ENCODE data around the gene RASA3. TPM values are rescaled to one million over a fixed set of nuclear protein-coding genes. Genes with fewer than 3 reads are reported as not detected.

Gene RASA3
- total RNA-seq, 1 experiment from 2014 or later = 18.6 TPM

GRCh38 chr13:113982296-113982661 is 150.1 kb downstream of the RASA3 start:
- Histone ChIP-seq H3K4me1 (ENCODE audit: control insufficient read depth in 1 of 2, insufficient read depth in 2 of 2, low read length in 2 of 2) (peaks cover 13 to 22% of the 10 kb centered on the region in 2 experiments), H3K9me3 (ENCODE audit: control insufficient read depth in 1 of 2, insufficient read depth in 1 of 2, low read depth in 1 of 2, low read length in 2 of 2) (no peaks in the 10 kb centered on the region), H3K79me2 (ENCODE audit: insufficient read depth, low read length) (no peaks in the 10 kb centered on the region), H4K20me1 (ENCODE audit: insufficient read depth) (no peaks in the 10 kb centered on the region), H3K9ac (ENCODE audit: low read length) (no peak overlapping the region), H3K27ac (ENCODE audit: low read depth, low read length) (no peak overlapping the region), H3K27me3 (ENCODE audit: insufficient read depth, low read length) (no peaks in the 10 kb centered on the region), H3K4me2 (ENCODE audit: low read length) (no peak overlapping the region), H3K9me2 (ENCODE audit: insufficient read depth) (no peaks in the 10 kb centered on the region), H3K36me3 (ENCODE audit: control insufficient read depth in 1 of 2, insufficient read depth in 2 of 2, low read length in 2 of 2) (no peaks in the 10 kb centered on the region; a peak in 2 of 4 replicates), H3K4me3 (replicated peaks in 1 of 2; ENCODE audit: low read depth in 1 of 2, low read length in 2 of 2) (no peak overlapping the region), H2AFZ (ENCODE audit: low read depth, low read length, poor library complexity, severe bottlenecking) (no peak overlapping the region)
- no TSS peak for BruUV-seq (replicated peaks)
- no peak for ATAC-seq
- no peak for TF ChIP-seq POLR2AphosphoS5 (IDR thresholded peaks at IDR 0.05; ENCODE audit: low read depth, low read length)
- no peak for TF ChIP-seq CBX3 (IDR thresholded peaks at IDR 0.05; ENCODE audit: low read depth)
- TF ChIP-seq SRF (IDR thresholded peaks at IDR 0.05; ENCODE audit: low read depth) = no peak
- no peak for TF ChIP-seq RAD21 (IDR thresholded peaks at IDR 0.05; ENCODE audit: low read depth)
- no peak for TF ChIP-seq SIN3A (IDR thresholded peaks at IDR 0.05; ENCODE audit: low read depth)
- no peak for TF ChIP-seq POLR2A (IDR thresholded peaks at IDR 0.05; ENCODE audit: borderline replicate concordance, extremely low read depth, insufficient read depth, insufficient read length)
- no peak for TF ChIP-seq TCF7L2 (IDR thresholded peaks at IDR 0.05; ENCODE audit: borderline replicate concordance, extremely low read depth, insufficient read depth, insufficient read length)
- no peak for TF ChIP-seq CTCF (IDR thresholded peaks at IDR 0.05 in 2 of 3, conservative IDR thresholded peaks at IDR 0.05 in 1 of 3; ENCODE audit: borderline replicate concordance in 1 of 3, insufficient read depth in 1 of 3, low read depth in 2 of 3, low read length in 2 of 3)
- TF ChIP-seq MAX (IDR thresholded peaks at IDR 0.05) = no peak
- no peak for TF ChIP-seq EZH2 (IDR thresholded peaks at IDR 0.05)
- TF ChIP-seq ELF1 (IDR thresholded peaks at IDR 0.05; ENCODE audit: borderline replicate concordance, low read depth) = no peak
- TF ChIP-seq ZBTB33 (IDR thresholded peaks at IDR 0.05; ENCODE audit: extremely low read depth, insufficient replicate concordance, low read length) = no peak
- no peak for TF ChIP-seq YY1 (IDR thresholded peaks at IDR 0.05; ENCODE audit: extremely low read depth, insufficient replicate concordance, low read depth, low read length)
- no peak for TF ChIP-seq CEBPB (IDR thresholded peaks at IDR 0.05; ENCODE audit: low read depth)
- TF ChIP-seq ATF3 (IDR thresholded peaks at IDR 0.05) = no peak
- no peak for TF ChIP-seq EZH2phosphoT487 (IDR thresholded peaks at IDR 0.05; ENCODE audit: borderline replicate concordance)
- no peak for TF ChIP-seq REST (IDR thresholded peaks at IDR 0.05; ENCODE audit: low read depth)
- TF ChIP-seq ZFX (IDR thresholded peaks at IDR 0.05) = no peak
- no peak for TF ChIP-seq FOSL1 (IDR thresholded peaks at IDR 0.05; ENCODE audit: low read depth)
- no peak for DNase-seq (ENCODE audit: low read depth, low spot score)
- ChIA-PET POLR2A (no interaction called here), CTCF (interaction anchor here (1.3 kb wide), 1 partner anchor 10 kb away, joined by 3 read pairs; no protein-coding TSS in a partner anchor), RAD21 (ENCODE audit: low non-redundant PET in 1 of 2, low total read pairs in 2 of 2, uncharacterized antibody in 2 of 2, unreplicated experiment in 2 of 2) (no interaction called here)
- intact Hi-C loops (cut with micrococcal nuclease) = no loop called here

Data from HCT116 (cell line).